Activated CD4-positive, alpha-beta T cell treated with anti-CD3 and anti-CD28 coated beads, Interleukin-2, amount 50 U/mL, for 24 hours (primary cell): ENCODE measurements around the gene DOCK7.

Source experiments
- DNase-seq, 2 donors: peaks; one replicate each; pipeline ENCODE4 v3.0.0-alpha.2; 2020; ENCODE audit warnings: low read depth in 1 of 2, low spot score in 1 of 2

DOCK7 gene

DNA sequence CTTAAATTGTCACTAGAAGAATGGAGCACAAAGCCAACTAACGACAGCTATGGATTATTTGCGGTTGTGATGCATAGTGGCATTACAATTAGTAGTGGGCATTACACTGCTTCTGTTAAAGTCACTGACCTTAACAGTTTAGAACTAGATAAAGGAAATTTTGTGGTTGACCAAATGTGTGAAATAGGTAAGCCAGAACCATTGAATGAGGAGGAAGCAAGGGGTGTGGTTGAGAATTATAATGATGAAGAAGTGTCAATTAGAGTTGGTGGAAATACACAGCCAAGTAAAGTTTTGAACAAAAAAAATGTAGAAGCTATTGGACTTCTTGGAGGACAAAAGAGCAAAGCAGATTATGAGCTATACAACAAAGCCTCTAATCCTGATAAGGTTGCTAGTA lies 237.9 kb downstream of the DOCK7 start:
- no peak for DNase-seq

DNA sequence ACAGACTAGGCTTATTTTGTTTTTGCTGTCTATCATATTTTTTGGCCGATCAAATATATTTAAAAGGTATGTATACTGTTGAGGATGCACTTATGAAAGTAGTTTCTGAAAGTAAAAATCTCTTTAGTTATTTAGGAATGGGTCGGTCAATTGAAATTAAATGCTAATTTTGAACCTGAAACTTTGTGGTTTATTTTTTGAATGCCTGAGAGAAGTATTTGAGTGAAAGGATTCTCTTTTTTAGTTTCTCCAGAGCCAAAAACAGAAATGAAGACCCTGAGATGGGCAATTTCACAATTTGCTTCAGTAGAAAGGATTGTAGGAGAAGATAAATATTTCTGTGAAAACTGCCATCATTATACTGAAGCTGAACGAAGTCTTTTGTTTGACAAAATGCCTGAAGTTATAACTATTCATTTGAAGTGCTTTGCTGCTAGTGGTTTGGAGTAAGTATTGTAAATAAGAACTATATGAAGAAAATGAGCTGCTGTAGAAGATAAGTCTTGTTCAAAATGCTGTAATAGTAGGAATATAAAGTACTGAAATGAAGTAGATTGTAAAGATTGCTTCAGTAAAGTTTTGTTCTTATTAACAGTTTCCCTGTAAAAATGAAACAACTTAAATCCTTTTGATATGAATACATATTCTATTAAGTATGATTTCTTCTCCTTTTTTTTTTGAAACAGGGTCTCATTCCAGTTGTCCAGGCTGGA lies 239.8 kb downstream of the DOCK7 start:
- no peak for DNase-seq

DNA sequence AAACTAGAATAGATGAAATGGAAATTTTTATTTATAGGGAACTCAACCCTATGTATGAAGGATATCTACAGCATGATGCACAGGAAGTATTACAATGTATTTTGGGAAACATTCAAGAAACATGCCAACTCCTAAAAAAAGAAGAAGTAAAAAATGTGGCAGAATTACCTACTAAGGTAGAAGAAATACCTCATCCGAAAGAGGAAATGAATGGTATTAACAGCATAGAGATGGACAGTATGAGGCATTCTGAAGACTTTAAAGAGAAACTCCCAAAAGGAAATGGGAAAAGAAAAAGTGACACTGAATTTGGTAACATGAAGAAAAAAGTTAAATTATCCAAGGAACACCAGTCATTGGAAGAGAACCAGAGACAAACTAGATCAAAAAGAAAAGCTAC lies 243.5 kb downstream of the DOCK7 start:
- no peak for DNase-seq

DNA sequence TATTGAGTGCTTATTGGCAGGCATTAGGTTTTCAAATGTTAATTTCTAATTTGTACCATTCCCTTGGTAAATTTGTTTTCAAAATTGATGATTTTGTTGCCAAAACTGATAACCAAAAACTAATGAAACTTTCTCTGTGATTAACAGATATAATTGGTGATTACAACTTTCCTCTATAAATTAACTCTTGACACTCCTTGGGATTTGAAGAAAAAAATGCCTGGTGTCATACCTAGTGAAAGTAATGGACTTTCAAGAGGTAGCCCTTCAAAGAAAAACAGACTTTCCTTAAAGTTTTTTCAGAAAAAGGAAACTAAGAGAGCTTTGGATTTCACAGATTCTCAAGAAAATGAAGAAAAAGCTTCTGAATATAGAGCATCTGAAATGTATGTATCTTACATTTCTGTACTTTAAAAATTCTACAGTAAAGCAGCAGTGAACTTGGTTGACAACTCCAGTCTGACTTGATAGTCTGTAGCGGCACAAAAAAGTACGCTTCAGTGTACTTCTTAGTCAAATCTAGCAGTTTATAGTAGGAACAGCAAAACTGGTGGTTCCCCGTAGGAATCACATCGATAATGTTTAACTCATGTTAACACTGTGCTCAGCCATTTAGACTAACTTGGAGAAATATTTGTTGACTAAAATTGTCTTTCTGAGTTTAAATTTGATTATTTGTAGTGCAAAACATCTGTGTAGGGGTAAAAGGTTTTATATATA lies 248.4 kb downstream of the DOCK7 start:
- no peak for DNase-seq

DNA sequence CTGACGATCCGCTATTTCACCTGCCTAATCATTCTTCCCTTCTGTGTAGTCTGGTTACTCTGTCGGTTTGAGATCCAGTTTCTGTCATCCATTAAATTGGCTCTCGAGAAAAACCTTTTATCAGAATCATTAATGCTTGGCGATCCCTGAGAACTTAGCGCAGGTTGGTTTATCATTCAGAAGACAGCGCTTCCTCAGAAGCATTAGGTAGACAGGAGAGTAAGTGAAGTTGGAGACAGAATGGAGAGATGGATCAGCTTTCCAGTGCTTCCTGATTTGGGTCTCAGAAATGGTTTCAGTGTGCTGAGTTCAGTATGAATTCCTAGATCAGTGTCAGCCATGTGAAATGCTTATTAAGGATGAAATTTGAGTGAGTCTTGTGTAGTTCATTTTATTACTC lies 250.0 kb downstream of the DOCK7 start:
- DNase-seq, result no peak

DNA sequence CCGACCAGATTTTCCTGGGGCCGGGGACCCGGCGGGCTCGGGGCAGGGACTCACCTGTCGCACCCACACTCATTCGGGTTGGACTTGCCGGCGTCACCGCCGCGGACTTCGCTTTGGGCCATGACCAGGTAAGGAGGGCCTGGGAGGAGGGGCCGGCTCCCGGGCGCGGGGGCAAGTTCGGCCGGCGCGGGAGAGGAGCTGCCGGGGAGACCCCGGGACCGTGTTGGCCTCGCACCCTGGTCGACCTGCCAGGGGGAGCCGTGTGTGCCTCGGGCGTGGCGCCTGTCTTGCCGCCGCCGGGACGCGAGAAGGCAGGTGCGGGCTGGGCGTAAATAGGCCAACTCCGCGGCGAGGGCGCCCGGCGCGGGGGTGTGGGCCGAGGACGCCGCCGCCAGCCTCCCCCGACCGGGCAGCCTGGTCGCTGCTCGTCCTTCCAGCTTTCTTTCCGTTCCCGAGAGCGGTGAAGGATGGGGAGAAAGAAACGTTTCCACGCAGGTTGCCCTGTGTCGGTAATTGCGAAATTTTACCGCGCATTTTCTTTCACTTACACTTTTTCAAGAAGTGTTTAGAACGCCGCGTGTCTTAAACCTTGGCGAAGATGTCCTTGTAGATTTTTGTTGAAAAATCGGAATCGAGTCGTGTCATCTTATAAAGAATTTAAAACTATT lies 250.8 kb downstream of the DOCK7 start:
- peak; percentile 24 to 32 for DNase-seq

DNA sequence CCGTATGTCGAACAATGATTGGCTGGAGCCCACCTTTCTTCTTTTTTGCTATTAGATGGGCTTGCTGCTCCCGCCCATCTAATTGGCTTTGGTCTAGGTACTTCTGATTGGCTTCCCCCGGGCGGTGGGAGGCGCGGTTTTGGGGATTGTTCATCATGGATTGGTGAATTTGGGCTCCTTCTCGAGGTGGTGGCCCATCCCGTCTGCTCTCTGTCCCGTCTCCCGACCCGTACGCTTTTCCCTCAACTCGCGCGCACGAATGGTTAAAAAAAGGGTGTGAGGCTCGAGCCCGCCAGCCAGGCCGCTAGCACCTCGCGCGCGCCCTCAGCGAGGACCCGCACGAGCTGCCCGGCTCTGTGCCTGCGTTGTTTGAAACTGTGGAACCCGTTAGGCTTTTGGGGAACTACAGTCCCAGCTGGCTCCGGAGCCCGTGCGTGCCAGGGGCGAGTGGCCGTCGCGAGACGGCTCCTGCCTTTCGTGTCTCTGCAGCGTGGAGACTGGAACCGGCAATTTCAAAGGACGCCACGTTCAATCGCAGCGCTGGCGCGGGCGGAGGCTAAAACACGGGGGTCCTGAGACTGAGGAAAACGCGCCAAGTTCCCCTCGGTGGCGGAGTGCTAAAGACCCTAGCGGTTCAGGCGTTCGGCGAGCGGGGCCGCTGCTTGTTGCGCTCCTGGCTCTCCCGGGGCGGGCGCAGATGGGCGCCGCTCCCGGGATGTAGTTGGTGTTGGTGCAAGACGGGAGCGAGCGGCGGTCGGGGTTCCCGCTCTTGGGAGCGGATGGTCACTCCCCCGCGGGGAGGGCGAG lies 251.5 kb downstream of the DOCK7 start, which contains the start of gene USP1:
USP1 (plus strand) TSS at position 584 of the 807 bp plus-strand sequence. CDS start 2,819 bp downstream, outside the sequence.
- peak; percentile 92 to 99 for DNase-seq

DNA sequence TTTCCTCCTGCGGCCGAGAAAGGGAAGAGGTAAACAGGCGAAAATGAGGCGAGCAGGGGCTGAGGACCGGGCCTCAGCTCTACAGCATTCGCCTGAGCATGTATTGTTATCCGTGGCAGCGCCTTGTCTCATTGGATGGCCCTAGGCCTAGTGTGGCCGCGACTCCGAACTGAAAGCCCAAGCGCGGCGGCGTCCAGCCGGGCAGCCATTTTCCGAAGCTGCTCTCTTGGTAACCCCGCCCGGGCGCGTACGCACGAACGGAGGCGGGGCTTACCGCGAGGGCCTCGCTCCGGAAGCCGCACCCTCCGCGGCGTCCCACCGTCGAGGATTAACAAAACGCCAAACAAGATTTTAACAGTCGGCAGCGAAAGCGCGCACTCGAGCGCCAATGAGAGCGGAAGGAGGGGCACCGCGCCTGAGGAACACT lies 252.1 kb downstream of the DOCK7 start:
- peak in 1 of 2 donors; percentile 88 for DNase-seq

DNA sequence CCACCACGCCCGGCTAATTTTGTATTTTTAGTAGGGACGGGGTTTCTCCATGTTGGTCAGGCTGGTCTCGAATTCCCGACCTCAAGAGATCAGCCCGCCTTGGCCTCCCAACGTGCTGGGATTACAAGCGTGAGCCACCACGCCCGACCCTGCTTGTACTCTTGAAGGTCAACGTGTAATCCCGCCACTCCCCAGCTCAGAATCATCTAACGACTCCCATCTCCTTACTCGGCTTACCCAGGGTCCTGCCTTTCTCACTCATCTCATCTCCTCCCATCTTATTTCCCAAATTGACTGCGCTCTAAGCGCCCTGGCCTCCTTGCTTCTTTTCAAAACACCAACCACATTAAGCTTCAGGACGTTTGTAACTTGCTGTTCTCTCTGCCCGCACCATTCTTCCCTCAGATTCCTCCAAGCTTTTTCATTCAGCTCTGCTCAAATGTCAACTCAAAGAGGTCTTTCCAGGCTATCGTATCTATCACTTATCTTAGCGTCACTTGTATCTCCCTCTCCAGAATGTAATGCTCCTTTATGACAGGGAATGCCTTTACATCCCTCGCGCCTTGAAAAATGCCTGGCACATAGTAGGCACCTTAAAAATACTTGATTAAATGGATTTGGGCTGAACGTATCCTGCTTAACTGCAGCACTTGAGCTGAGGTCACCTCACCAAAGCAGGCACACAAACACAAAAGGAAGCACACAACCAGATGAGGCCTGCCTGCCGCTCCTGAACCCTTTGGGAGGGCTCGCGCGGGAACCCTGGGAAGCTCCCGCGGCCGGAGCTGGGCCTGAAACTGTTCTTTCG lies 252.8 kb downstream of the DOCK7 start:
- no peak for DNase-seq

DNA sequence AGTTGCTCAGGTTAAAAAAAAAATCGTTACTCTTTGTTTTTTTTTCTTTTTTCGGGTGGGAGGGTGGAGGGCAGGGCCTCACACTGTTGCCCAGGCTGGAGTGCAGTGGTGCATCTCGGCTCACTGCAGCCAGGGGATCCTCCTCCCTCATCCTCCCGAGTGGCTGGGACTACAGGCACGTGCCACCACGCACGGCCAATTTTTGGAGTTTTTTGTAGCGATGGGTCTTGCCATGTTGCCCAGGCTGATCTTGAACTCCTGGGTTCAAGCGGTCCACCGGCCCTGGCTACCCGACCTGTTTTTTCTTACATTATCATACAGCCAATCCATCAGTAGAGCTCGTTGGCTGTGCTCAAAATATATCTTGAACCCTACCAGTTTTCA lies 253.6 kb downstream of the DOCK7 start:
- no peak for DNase-seq

DNA sequence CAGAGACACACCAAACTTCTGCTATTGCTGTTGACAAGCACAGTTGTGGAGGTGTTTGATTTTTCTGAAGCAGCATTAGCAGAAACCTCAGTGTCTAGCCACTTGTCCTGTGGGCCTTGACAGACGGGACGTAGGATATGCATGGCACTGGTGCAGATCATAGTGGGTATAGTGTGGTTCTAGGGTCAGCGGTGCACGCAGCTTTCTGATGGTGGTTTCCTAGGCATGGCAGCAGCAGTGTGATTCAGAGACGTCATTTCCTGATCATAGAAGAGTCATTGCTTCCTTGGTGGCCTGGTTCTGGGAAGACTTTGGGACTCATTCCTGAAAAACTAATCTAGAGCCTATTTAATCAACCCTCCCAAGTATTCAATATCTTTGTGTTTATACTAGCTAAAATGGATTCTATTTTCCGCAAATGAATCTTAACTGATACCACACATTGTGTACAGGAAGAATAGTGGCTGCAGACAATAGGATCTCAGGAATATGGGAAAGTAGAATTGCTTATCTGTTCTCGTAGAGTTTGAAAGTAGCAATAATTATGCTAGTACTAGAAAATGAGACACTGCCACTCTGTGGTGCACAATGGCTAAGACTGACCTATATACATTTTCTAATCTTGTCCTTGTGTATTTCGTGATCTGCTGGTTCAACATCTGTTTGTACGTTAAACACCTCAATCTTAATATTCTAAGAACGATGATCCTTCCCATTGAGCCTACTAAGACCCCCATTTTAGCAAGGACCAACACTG lies 254.1 kb downstream of the DOCK7 start:
- no peak for DNase-seq

DNA sequence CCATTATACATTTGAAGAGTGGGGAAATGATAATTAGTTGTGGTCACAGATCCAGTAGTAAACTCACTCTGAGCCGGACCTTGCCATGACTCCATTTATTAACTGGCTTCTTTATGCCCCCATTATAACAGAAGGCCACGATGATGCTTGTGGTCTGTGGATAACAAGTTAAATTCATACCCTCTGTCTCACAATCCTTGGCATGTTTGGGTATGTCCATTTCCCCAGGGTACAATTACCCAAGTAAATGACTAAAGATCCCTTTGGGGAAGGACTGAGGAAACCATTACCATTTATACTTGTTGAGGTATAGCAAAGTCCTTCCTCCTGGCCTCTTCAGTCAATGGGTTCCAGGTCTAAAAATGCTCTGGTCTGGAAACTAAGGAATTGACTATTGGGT lies 258.6 kb downstream of the DOCK7 start:
- DNase-seq, result no peak

DNA sequence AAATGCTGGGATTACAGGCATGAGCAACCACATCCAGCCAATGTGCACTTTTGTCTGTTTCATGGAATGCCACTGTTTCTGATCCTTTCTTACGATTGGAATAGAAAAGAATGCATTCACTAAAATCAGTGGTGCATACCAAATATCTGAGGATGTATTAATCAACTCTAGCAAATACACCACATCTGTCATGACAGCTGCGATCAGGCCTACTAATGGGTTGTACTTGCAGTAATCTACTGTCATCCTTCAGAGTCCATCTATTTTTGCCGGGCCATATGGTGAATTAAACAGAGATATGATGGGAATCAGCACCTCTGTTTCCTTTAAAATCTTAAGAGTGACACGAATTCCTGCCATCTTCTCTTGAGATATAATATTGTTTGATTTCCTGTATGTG lies 259.8 kb downstream of the DOCK7 start:
- no peak for DNase-seq

DNA sequence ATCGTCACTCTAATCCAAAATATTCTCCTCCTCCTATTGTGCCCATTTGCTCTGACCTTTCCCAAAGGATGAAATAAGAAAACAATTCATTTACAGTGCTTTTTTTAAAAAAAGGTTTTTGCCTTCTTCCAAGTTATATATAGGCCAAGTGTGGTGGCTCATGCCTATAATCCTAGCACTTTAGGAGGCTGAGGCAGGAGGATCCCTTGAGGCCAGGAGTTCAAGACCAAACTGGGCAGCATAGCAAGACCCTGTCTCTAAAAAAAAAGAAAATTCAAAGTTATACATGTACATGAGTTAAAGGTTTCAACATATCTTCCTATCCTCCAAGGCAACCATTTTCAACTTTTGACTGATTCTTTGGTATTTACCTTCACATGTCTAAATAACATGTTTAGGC lies 261.4 kb downstream of the DOCK7 start:
- DNase-seq, result no peak

DNA sequence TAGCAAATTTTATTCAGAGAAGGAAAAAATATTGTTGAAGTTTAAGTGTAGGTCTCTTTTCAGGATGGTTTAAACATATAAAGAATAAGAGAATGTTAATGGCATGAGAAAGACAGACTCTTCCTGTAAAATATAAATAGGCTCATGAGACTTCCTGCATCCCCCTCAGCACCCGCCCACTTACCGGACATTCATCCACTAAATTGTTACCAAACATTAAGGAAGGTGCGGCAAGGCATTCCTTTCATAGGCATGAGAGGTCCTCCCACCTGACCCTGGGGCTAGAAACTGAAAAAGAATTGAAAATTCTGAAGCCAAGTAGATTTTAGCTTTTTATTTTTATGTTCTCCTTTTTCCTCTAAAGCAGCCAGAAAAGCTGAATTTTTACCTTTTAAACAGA lies 261.9 kb downstream of the DOCK7 start:
- DNase-seq, result no peak

DNA sequence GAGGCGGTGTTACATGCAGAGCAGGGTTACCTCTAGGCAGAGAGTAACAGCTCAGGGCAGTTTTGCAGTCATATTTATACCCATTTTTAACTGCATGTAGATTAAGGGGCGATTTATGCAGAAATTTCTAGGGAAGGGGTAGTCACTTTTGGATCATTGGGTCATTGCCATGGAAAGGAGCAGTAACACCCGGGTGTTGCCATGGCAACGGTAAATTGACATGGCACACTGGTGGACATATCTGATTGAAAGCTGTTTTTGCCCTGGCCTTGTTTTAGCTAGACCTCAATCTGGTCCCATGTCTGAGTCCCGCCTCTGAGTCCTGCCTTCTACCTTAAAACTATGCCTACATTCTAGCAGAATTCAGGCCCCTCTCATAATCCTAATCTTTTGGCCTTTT lies 263.1 kb downstream of the DOCK7 start:
- no peak for DNase-seq

DNA sequence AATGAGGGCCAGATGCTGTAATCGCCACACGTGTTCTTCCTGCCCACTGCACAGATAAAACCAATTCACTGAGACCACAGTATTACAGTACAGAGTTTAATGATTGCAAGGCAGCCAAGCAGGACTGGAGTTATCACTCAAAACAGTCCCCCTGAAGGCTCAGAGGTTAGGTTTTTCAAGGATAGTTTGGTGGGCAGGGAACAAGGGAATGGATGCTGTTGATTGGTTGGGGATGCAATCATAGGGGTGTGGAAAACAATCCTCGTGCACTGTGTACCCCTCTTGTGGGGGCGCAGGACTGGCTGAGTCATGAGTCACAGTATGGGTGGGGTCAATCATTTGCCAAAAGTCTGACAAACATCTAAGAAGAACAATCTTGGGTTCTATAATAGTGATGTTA lies 263.8 kb downstream of the DOCK7 start:
- DNase-seq, result no peak

DNA sequence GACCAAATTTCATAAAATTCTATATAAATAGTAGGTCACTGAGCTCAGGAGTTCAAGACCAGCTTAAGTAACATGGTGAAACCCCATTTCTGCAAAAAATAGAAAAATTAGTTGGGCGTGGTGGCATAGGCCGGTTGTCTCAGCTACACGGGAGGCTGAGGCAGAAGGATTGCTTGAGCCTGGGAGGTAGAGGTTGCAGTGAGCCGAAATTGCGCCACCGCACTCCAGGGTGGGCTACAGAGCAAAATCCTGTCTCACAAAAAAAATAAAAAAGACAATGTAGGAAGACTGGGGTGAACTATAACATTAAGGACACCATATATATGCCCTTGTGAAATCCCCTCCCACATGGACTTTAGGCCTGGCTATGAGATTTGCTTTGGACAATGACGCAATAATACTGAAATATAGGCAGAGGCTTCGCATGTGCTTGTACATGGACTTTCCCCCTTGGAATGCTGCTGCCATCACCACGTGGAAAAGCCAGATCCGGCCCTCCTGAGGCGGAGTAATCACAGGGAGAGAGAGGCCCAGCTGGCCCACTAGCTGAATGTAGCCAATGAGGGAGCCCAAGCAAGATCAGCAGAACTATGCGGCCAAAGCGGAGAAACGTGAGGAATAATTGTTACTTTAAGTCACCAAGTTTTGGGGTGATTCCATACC lies 264.5 kb downstream of the DOCK7 start:
- DNase-seq, result no peak

DNA sequence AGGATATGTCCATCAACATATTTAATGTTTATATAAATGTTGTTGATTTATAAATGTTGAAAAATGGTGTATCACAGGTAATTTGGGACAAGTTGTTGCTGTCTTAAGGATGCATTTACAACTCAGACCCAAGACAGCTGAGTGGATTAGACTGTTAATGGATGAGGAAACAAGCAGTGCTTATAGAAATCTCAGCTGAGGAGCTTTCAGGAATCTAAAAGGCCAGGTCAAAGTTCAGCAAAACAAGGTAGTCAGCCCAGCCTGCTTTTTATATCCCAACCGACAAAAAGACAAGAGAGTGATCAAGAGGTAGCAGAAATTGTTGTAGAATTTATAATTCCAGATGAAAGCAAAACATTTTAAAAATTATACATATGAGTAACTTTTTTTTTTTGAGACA lies 268.0 kb downstream of the DOCK7 start:
- no peak for DNase-seq
